AG20443 (cell line): Measurements from ENCODE around the gene ACOX2.

Experiments
- DNase-seq: peaks from one replicate; pipeline ENCODE4 v3.0.0; 2012; ENCODE audit warnings: low spot score, mixed read lengths

The ACOX2 gene

DNA sequence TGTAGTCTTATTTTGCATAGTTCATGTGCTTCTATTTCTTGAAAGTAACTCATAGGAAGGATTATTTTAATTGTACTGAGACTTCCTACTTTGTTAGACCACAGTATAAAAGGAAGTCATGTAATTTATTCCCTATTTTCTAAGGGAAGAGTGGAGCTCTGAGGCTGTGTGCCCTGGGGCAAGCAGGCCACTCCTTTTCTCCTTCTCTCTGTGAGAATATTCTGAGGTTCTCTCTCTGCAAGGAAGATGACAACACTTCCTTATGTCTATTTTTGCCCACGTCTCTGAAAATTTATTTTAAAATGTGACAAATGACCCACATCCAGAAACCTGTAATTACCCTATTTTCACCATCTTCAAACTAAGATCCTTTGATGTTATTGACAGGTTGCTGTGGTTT is 34.1 kb downstream of the ACOX2 start:
- no peak for DNase-seq

GRCh38 chr3:58497097-58497496 is 39.9 kb downstream of the ACOX2 start:
- no peak for DNase-seq

GRCh38 chr3:58496206-58496857 is 40.7 kb downstream of the ACOX2 start:
- no peak for DNase-seq

DNA sequence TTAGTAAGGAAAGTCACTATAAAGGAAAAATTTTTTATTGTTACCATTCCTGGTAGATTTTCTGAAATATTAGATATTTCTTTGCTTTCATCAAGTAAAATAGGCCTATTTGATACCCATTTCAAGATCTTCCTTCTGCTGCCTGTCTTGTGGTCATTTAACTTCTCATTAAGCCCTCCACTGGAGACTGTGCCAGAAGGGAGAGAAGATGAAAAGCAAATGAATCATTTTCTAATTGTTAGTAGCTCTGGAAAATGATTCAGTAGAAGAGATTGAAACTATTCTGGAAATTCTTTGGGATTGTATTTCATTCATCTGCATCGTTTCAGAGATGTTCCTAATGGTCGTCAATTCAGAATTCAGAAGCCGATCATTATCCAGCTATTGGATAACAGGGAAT is 41.9 kb downstream of the ACOX2 start:
- peak; percentile 29 for DNase-seq

DNA sequence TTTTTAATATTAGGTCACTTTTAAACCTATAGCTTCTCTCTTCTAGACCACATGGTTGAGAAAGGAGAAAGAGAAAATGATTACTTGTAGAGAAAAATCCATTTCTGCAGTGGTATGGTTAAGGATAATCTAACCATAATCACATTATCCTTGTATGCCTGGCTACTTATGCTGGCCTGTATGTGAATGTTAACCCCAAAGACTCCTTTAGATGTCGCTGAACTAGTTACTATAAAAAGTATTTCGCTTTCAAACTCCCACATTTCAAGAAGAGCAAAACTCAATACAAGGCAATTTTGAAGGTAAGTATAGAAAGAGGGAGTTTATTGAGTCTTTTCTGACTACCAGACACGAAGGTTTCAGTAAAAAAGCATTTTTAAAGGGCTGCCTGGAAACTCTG is 42.9 kb downstream of the ACOX2 start:
- no peak for DNase-seq

DNA sequence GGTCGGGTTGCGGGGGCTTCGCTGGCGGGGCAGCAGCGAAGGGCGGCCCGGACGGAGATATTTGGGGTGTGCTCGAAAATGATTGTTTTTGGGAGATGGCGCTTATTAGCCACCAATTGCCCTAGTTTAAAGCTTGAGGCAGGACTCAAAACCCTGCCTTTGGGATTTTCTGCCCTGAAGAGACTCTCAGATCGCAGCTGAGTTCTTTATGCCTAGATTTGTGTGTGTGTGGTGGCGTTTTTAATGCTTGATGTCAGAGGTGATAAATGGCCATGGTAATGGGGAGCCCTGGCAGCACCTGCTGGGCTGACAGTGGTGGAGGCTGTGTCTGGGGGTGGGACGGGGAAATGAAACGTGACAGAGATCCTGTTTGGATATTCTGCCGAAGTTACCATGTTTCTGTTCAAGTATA is 44.5 kb downstream of the ACOX2 start:
- peak; percentile 19 for DNase-seq

DNA sequence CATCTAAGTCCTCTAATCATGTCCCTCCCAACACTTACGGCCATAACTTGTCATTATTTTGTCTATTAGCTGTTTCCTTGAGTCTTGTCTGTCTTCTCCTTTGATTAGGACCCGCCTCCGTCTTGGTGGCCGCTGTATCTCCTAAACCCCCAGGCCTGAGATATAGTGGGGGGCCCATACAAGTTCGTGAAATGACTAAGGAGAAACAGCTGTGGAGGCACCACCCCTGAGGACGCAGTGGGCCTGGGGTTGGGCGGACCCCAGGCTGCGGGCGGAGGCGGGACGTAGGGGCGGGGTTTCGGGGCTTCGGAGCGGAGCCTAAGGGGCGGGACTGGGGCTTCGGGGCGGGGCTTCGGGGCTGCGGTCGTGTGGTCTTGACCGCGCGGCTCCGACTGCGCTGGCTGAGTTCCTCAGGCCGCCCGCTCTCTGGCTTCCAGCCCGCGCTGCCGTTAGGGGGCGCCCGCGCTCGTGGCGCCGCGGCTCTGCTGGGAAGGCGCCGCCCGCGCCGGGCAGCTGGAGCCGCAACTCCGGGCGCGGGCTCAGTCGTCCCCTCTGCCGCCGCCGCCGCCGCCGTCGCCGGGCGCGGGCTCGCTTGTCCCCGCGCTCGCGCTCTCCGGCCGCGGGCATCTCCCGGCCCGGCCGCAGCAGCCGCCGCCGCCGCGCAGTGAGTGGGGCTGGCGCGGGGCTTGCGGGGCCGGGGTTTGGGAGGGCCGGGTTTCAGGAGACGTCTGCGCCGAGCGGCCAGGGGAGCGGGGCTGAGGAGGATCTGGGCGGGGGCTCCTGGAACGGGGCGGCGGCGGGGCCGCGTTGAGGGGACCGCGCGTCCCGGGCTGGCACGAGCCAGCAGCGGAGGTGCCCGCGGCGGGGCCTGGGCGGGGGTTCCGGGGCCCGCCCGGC is 45.2 kb downstream of the ACOX2 start, which contains the start of gene KCTD6:
KCTD6 (plus strand) TSS at position 591 of the 897 bp plus-strand sequence. CDS start 6,660 bp downstream, outside the sequence.
- DNase-seq: peak; percentile 97

DNA sequence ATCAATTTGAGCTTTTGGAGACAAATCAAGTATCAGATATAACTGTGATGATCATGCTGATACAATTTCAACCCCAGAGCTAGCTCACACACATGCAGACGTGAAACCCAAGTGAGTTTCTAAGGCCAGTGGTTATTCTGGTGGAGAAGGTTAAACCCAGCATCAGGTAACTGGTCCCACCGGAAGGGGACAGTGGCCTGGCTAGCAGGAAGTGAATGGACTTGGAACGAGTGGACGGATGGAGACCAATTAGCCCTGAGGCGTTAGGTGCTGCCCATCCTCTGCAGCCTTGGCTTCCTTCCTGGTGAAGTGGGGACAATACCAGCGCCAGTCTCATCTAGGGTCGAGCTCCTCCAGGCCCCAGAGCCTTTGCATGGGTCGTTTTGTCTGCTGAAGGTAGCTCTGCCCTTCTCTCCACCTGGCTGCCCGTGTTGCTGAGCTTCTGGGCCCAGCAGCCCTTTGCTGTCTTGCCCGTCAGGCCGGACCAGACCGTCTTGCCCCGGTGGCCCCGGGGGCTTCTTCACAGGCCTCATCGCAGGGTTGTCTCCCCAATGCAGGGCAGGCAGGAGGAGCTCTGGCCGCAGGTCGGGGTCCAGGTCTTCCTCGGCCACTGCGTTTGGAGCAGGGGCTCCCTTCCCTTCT is 46.0 kb downstream of the ACOX2 start:
- DNase-seq: no peak

DNA sequence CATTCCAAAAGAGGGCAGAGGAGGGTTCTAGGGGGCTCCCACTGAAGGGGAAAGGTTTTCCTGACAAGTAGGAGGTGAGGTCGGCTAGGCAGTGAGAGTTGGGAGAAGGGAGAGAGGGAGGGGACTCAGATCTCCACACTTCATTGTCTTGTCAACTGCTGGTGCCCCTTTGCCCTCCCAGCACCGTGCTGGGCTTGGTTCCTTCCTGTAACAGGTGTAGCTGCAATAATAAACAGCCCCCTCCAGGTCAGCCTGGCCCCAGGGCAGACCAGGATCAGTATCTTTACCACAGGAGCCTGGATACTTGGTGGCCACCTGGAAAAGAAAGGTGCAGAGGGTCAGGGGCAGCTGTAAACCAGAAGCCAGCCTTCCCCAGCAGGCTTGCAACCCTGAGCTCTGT is 48.0 kb downstream of the ACOX2 start:
- no peak for DNase-seq

GRCh38 chr3:58487140-58487886 is 49.7 kb downstream of the ACOX2 start:
- DNase-seq: peak; percentile 86

- no peak for DNase-seq
These were observed 51.1 kb downstream of the ACOX2 start for GRCh38 chr3:58485801-58486435.

DNA sequence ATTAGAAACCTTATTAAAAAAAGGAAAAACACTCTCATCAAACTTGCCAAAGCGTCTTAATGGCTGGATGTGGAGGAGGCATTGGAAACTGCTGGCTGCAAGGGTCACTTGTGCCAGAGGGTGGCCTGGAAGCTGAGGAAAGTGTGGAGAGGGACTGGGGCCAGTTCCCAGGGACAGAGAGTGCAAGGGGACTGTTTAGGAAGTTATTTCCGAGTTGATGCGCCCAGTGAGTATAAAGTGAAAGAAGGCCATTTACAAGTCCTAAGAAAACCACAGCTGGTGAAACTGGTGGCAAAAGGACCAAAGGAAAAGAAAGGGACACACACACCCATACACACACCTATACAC is 52.3 kb downstream of the ACOX2 start:
- DNase-seq: no peak

DNA sequence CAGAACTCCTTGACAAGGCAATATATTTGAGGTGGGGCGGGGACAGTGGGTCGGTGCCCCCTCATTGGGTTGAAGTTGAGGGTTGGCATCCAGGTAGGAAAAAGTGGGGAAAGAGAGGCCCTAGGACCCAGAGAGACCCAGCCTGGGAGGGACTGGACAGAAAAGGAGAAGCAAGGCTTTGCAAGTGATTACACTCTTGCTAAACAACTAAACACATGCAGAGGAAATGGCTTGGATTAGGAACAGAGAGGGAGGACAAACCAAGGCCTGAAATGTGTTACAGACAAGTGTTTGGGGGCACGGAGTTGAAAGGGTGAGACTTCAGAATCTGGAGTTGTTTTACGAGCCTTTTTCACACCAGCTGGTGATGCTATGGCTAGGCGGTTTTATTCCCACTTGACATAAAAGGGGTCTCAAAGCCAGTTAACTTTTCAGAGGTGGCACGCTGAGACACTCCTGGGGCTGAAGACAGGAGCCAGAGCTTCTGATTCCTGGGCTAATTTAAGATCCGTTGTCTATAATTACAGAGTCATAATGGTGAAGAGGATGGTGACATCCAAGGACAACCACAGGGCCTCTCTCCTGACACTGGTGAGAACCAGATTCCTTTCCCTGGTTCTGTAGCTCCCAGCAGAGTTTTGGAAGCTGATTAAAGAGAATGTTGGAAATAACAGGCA is 52.8 kb downstream of the ACOX2 start:
- no peak for DNase-seq

DNA sequence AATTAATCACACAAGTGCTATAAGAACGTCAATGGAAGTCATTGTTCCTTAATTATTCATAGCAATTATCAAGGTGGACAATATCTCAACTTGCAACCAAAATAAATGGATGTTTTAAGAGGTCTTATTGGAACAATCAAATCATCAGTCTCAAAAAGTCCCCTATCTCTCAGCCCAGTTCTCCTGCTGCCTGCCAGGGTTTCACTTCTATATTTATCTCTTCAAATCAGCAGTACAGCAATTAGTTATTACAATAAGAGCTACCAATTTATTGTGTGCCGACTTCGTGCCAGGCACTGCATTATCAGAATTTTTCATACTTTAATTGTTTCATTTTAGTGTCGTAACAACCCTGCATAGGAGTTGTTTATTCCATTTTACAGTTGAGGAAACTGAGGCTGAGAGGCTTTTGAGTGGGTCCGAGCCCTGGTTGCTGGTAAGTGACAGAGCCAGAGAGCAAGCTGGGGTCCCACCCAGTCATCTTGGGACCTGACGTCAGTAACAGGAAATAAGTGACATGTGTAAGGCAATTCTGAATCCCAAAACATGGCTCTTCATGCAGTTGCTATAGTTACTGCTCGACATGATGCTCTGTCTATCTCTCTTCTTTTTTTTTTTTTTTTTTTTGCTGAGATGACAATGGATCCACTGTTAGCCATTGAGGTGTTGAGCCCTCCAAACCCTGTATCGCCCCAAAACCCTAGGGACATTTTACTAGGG is 53.9 kb downstream of the ACOX2 start:
- DNase-seq: no peak

DNA sequence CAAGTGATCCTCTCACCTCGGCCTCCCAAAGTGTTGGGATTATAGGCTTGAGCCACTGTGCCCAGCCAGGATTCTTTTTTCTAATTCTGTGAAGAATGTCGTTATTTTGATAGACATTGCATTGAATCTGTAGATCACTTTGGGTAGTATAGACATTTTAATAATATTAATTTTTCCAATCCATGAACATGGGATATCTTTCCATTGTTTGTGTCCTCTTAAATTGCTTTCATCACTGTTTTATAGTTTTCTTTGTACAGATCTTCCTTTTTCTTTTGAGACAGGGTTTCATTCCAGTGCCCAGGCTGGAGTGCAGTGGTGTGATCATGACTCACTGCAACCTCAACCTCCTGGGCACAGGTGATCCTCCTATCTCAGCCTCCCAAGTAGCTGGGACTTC is 56.7 kb downstream of the ACOX2 start:
- DNase-seq: no peak

- DNase-seq: no peak
These were observed 58.2 kb downstream of the ACOX2 start for GRCh38 chr3:58478781-58479180.

- no peak for DNase-seq
These were observed 61.9 kb downstream of the ACOX2 start for GRCh38 chr3:58474967-58475578.

- DNase-seq: no peak
These were observed 62.6 kb downstream of the ACOX2 start for GRCh38 chr3:58474348-58474911.

- no peak for DNase-seq
These were observed 63.7 kb downstream of the ACOX2 start for GRCh38 chr3:58473275-58473674.
